ENCODE measurements around the gene SUPT6H. TPM values are rescaled to one million over a fixed set of nuclear protein-coding genes. Genes with fewer than 3 reads are reported as not detected.

Gene SUPT6H
- 36.4 TPM for polyA plus RNA-seq (2013, experiment 1 of 2)
- polyA plus RNA-seq (2013, experiment 2 of 2): 35.1 TPM

DNA sequence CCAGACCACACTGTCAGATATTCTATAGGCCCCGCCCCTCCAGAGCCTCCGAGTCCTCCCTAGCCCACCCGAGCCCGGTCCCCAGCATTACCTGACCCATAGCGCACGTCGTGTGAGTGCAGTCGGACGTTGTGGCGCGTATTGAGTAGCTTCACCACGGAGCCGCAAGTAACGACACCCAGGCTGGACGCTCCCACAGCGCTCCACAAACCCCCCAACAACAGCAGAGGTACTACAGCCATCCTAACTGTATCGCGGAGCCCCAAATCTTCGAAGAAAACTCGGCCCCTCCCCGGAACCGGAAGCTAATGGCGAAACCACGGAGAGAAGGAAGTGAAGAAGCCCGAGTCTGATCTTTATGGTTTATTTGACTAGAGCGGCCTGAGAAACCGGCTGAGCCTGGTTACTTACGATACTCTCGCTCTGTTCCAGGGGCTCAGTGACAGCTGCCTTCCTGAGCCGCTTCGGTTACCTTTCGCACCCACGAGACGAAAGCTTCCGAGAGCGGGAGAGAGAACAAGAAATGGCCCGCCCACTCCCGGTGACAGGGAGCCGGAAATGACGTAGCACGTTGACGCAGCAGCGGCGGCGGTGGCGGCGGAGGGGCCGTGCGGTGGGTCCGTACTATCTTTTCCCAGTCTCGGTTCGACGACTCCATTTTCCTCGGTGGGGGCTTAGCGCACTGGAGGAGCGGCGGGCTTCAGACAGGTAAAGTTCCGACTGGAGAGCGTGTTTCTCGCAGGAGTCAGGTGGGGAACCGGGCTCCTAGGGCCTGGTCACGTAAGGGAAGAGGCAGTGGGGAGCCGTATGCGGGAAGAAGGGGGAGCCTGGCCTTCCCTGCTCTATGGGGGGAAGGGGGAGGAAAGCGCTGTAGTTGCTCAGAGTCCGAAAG lies at the start of gene SUPT6H, which contains the start of gene SDF2:
TSS of gene SUPT6H (plus strand) at position 571 of the 892 bp plus-strand sequence. CDS start 11,197 bp downstream, outside the sequence.
TSS of gene SDF2 (minus strand) at position 272 of the 892 bp plus-strand sequence. CDS start at position 242, 30 bp downstream.
- Histone ChIP-seq H3K9me3 (ENCODE audit: control insufficient read depth, low read length) (peaks cover 13% of the 10 kb centered on the region), H3K4me1 (ENCODE audit: control insufficient read depth, insufficient read depth, low read length, poor library complexity, severe bottlenecking) (peaks cover 4% of the 10 kb centered on the region), H3K36me3 (ENCODE audit: control insufficient read depth, insufficient read depth, low read length) (peaks cover 64% of the 10 kb centered on the region), H3K4me3 (ENCODE audit: extremely low read depth, insufficient read depth, low read length, poor library complexity, severe bottlenecking) (peak within 1 kb of the TSS; percentile 86), H3K27ac (ENCODE audit: low read depth, low read length, severe bottlenecking) (peak within 1 kb of the TSS; percentile 92)
- WGBS, 2 experiments (ENCODE audit: insufficient coverage in 2 of 2): 0 to 1% methylated on average over 56 to 59 of the region's 66 CpGs

DNA sequence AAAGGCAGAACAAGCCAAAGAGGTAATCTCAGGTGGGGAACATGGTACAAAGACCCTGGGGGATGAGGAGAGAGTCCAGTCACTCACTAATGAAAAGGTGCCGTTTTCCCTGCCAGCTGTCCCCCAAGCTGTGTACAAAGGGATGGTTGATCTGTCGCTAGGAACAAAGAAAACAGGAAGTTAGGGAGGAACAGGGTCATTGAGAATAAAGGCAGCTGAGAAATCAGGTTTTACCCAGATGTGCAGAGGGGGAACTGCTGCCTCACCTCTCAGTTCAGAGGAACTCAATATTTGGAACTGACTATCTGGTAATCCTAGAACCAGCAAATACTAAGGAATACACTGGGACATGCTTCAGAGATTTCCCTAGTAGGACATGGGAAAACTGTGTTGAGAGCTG lies 49.5 kb upstream of the SUPT6H start:
- peaks cover 92% of the 10 kb centered on the region for H3K36me3 ChIP-seq (ENCODE audit: control insufficient read depth, insufficient read depth, low read length)
- no peaks in the 10 kb centered on the region for H3K9me3 ChIP-seq (ENCODE audit: control insufficient read depth, low read length)
- WGBS, 2 experiments (ENCODE audit: insufficient coverage in 2 of 2): 88 to 100% methylated on average over 1 to 2 of the region's 2 CpGs
- H3K4me3 ChIP-seq (ENCODE audit: extremely low read depth, insufficient read depth, low read length, poor library complexity, severe bottlenecking): no peak overlapping the region
- H3K27ac ChIP-seq (ENCODE audit: low read depth, low read length, severe bottlenecking): no peak overlapping the region
- no peaks in the 10 kb centered on the region for H3K4me1 ChIP-seq (ENCODE audit: control insufficient read depth, insufficient read depth, low read length, poor library complexity, severe bottlenecking)

DNA sequence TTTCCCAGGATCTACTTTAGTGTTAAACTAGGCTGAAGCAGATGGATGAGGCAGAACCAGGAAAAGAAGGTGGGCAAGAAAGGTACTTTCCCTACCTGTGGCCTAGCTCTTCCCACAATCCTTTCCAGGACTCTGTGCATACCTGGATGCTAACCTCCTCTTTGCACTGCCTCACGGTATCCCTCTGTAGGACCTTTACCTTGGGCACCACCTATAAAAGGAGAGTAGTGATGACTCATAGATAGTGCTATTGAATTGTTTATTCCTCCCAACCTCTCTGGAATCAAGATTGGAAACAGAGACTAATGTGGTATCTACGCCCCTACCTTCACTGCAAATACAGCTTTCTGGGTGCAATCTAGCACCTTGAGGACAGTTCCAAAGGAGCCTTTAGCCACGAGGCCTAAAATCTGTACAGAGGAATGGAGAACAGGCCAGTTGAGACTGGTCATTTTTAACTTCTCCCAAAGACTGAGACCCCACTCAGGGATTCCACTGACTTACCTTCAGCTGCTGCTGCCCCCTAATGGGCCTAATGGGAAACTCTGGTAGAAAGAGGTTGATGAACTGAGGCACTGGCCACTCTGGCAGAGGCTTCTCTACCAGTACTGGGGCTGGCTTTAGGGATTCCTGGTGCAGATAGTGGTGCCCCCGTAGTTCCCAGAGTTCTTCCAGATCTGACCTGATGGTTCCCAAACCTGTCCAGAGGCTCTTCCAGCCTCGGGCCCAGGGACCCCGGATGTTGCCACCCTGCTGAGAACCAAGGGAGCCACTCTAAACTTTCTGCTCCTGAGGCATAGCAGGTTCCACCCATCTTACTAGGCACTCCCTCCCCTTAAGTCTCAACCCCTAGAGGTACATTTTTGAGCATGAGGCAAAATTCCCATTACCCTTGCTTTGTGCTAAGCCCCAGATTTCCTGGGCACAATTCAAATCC lies 48.8 kb upstream of the SUPT6H start:
- WGBS, 2 experiments (ENCODE audit: insufficient coverage in 2 of 2): 78 to 86% methylated on average over 3 to 4 of the region's 6 CpGs
- Histone ChIP-seq H3K4me3 (ENCODE audit: extremely low read depth, insufficient read depth, low read length, poor library complexity, severe bottlenecking) (no peak overlapping the region), H3K27ac (ENCODE audit: low read depth, low read length, severe bottlenecking) (peak overlapping the region; percentile 48), H3K4me1 (ENCODE audit: control insufficient read depth, insufficient read depth, low read length, poor library complexity, severe bottlenecking) (no peaks in the 10 kb centered on the region), H3K9me3 (ENCODE audit: control insufficient read depth, low read length) (no peaks in the 10 kb centered on the region), H3K36me3 (ENCODE audit: control insufficient read depth, insufficient read depth, low read length) (peaks cover 94% of the 10 kb centered on the region)

DNA sequence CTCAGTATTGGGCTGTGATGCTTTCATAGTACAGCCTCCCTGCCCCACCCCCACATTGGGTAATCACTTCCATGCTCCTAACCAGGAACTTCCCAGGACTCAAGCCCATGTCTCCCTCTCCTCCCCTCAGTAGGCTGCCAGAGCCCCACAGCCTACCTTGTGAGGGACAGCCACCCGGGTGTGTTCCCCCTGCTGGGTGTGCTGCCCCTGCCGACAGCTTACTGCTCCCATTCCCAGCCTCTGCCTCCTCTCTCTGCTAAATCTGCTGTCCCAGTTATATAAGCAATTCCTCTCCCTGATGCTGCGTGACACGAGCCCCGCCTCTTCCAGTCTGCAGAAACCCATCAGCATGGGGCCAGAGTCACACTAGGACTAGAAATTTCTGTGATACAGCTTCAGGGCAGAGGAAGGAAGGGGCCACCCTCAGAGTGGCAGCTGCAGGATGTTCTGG lies 48.0 kb upstream of the SUPT6H start, which contains the start of gene RSKR:
TSS of gene RSKR (minus strand) at position 255 of the 451 bp plus-strand sequence. CDS start at position 231, 24 bp downstream.
- no peaks in the 10 kb centered on the region for H3K4me1 ChIP-seq (ENCODE audit: control insufficient read depth, insufficient read depth, low read length, poor library complexity, severe bottlenecking)
- H3K9me3 ChIP-seq (ENCODE audit: control insufficient read depth, low read length): no peaks in the 10 kb centered on the region
- peak within 1 kb of the TSS; percentile 48 for H3K27ac ChIP-seq (ENCODE audit: low read depth, low read length, severe bottlenecking)
- peaks cover 94% of the 10 kb centered on the region for H3K36me3 ChIP-seq (ENCODE audit: control insufficient read depth, insufficient read depth, low read length)
- H3K4me3 ChIP-seq (ENCODE audit: extremely low read depth, insufficient read depth, low read length, poor library complexity, severe bottlenecking): no peak within 1 kb of the TSS
- WGBS, 2 experiments (ENCODE audit: insufficient coverage in 2 of 2): 83 to 89% methylated on average over 2 to 5 of the region's 5 CpGs

DNA sequence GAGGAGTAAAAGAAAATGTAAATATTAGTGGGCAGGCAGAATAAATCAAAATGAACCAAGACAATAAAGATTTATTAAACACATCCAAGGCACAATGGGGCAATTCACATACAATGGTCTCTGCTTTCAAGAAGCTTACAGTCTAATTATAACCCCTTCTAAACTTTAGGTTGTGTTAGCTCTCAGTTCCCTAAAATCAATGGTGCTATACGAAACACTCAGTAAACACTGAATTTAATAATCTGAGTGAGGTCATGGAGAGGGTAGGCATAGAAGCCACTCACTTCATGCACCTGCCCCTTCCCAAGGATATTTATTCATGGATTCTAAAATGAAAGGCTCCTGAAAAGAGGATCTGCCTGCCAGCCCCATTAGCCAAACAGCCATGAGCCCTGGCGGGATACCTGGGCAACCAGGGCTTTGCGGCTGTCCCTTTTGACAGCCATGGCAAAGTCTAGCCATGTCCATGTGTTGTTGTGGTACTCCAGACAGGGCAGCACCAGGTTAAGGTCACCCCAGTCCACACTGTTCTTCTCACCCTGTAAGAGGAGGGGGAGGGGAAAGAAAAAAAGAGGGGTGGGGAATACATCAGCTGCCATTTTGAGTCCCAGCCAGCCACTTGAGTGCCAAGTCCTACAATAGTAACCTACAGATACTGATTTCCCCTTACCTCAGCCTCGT lies 46.6 kb upstream of the SUPT6H start:
- Histone ChIP-seq H3K9me3 (ENCODE audit: control insufficient read depth, low read length) (no peaks in the 10 kb centered on the region), H3K4me1 (ENCODE audit: control insufficient read depth, insufficient read depth, low read length, poor library complexity, severe bottlenecking) (no peaks in the 10 kb centered on the region), H3K4me3 (ENCODE audit: extremely low read depth, insufficient read depth, low read length, poor library complexity, severe bottlenecking) (no peak overlapping the region), H3K27ac (ENCODE audit: low read depth, low read length, severe bottlenecking) (no peak overlapping the region), H3K36me3 (ENCODE audit: control insufficient read depth, insufficient read depth, low read length) (peaks cover 94% of the 10 kb centered on the region)
- WGBS, 2 experiments (ENCODE audit: insufficient coverage in 2 of 2): 97 to 100% methylated on average over 3 of the region's 4 CpGs

DNA sequence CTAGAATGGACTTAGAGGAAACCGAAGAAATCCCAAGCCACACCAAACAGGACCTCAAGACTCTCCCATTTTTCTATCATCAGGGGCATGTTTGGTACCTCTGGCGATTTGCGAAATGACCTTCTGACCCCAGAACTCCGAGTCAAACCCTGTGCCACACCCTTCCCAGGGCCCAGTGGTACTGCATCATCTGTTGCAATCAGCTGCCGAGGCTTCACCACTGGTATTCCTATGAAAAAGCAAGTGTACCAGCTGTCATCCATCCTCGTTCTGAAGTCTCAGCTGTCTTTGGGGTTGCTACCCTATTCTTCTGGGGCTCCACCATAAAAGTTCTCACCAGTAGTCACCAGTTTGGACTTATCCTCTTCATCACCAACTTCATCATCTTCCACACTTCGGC lies 45.7 kb upstream of the SUPT6H start:
- peaks cover 94% of the 10 kb centered on the region for H3K36me3 ChIP-seq (ENCODE audit: control insufficient read depth, insufficient read depth, low read length)
- H3K9me3 ChIP-seq (ENCODE audit: control insufficient read depth, low read length): no peaks in the 10 kb centered on the region
- H3K4me1 ChIP-seq (ENCODE audit: control insufficient read depth, insufficient read depth, low read length, poor library complexity, severe bottlenecking): no peaks in the 10 kb centered on the region
- no peak overlapping the region for H3K27ac ChIP-seq (ENCODE audit: low read depth, low read length, severe bottlenecking)
- H3K4me3 ChIP-seq (ENCODE audit: extremely low read depth, insufficient read depth, low read length, poor library complexity, severe bottlenecking): no peak overlapping the region
- WGBS, 2 experiments (ENCODE audit: insufficient coverage in 2 of 2): 90 to 97% methylated on average over 5 to 6 of the region's 7 CpGs

DNA sequence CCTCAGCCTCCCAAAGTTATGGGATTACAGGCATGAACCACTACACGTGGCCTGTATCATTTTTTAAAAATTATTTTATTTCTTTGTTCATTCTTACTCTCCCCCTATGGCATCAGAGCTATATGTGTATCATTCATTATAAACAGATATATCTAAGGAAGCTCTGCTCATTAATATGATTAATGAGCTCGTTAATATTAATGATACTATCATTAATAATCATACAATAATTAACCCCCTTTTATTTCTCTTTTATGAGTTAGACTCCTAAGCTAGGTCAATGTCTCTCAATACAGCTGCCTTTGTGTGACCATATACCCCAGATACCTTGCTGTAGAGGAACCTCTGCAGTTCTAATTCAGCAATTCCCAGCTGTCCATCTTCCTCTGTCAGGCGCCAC lies 43.5 kb upstream of the SUPT6H start:
- Histone ChIP-seq H3K36me3 (ENCODE audit: control insufficient read depth, insufficient read depth, low read length) (peaks cover 94% of the 10 kb centered on the region), H3K4me1 (ENCODE audit: control insufficient read depth, insufficient read depth, low read length, poor library complexity, severe bottlenecking) (no peaks in the 10 kb centered on the region), H3K27ac (ENCODE audit: low read depth, low read length, severe bottlenecking) (no peak overlapping the region), H3K9me3 (ENCODE audit: control insufficient read depth, low read length) (no peaks in the 10 kb centered on the region), H3K4me3 (ENCODE audit: extremely low read depth, insufficient read depth, low read length, poor library complexity, severe bottlenecking) (no peak overlapping the region)
- 100% methylated on average over 1 of the region's 3 CpGs for WGBS, 2 experiments (ENCODE audit: insufficient coverage in 2 of 2)

DNA sequence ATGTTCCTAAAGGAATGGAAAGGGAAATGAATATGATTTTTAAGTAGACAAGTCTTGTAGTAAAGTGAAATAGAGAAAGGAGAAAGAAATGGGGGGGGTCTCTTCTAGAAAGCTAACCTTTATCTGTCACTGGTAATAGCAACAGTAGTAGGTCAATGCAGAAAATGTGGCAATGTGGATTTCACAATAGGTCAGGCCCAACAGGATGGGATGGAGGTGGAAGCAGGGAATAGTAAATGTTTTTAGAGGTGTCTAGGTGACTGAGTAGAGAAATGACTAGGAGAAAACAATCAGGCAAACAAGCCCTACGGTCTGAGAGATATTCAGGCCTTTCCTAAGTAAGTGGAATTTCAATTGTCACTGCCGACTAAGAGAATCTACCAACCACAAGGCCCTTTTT lies 42.0 kb upstream of the SUPT6H start:
- Histone ChIP-seq H3K4me1 (ENCODE audit: control insufficient read depth, insufficient read depth, low read length, poor library complexity, severe bottlenecking) (no peaks in the 10 kb centered on the region), H3K27ac (ENCODE audit: low read depth, low read length, severe bottlenecking) (no peak overlapping the region), H3K36me3 (ENCODE audit: control insufficient read depth, insufficient read depth, low read length) (peaks cover 96% of the 10 kb centered on the region), H3K9me3 (ENCODE audit: control insufficient read depth, low read length) (no peaks in the 10 kb centered on the region), H3K4me3 (ENCODE audit: extremely low read depth, insufficient read depth, low read length, poor library complexity, severe bottlenecking) (no peak overlapping the region)
- WGBS, 2 experiments (ENCODE audit: insufficient coverage in 2 of 2): 89 to 90% methylated on average over 2 of the region's 2 CpGs

DNA sequence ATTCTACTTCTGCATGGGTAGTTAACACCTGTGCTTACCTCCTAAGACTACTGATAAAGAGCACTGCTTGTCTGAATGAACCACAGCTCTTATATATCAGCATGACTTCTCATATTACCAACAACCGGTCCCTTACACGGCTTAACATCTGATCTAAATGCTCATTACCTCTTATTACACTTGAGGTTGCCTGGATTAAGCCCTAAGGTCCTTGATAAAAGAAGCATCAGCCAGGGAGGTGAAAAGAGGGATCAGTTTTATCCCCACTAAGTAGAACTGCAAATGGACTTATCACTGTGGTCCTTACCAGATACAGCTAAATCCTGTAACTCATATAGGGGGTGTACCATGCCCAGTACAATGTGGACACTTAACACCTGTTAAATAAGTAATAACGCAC lies 39.8 kb upstream of the SUPT6H start:
- WGBS, 2 experiments (ENCODE audit: insufficient coverage in 2 of 2): 90% methylated on average over 2 of the region's 3 CpGs; no CpG with 5 or more reads in 1 of the 2 experiments
- Histone ChIP-seq H3K4me3 (ENCODE audit: extremely low read depth, insufficient read depth, low read length, poor library complexity, severe bottlenecking) (no peak overlapping the region), H3K9me3 (ENCODE audit: control insufficient read depth, low read length) (no peaks in the 10 kb centered on the region), H3K27ac (ENCODE audit: low read depth, low read length, severe bottlenecking) (no peak overlapping the region), H3K36me3 (ENCODE audit: control insufficient read depth, insufficient read depth, low read length) (peaks cover 94% of the 10 kb centered on the region), H3K4me1 (ENCODE audit: control insufficient read depth, insufficient read depth, low read length, poor library complexity, severe bottlenecking) (no peaks in the 10 kb centered on the region)

DNA sequence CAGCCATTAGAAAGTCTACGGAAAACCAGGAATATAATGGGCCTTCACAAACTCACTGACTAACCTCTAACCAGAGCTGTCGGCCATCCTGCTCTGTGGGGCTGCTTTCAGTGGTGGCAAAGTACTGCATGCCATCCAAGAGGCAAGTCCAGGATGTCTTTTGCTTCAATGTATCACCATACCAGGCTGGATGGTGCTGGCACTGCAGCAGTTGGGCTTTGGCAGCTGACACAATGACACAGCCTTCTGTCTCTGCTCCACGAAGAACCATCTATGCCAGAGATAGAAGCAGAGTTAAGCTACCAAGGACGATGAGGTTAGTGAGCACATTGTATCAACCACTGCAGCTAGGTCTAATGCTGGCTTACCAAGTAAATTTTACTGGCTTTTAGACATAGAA lies 38.3 kb upstream of the SUPT6H start:
- WGBS, 2 experiments (ENCODE audit: insufficient coverage in 2 of 2): 100% methylated on average over 3 to 4 of the region's 4 CpGs
- Histone ChIP-seq H3K9me3 (ENCODE audit: control insufficient read depth, low read length) (no peaks in the 10 kb centered on the region), H3K4me3 (ENCODE audit: extremely low read depth, insufficient read depth, low read length, poor library complexity, severe bottlenecking) (no peak overlapping the region), H3K4me1 (ENCODE audit: control insufficient read depth, insufficient read depth, low read length, poor library complexity, severe bottlenecking) (no peaks in the 10 kb centered on the region), H3K36me3 (ENCODE audit: control insufficient read depth, insufficient read depth, low read length) (peaks cover 95% of the 10 kb centered on the region), H3K27ac (ENCODE audit: low read depth, low read length, severe bottlenecking) (no peak overlapping the region)

Measured in mesodermal cell (in vitro differentiated cells).